ENCODE results near the gene SLC22A16. TPM values are rescaled to one million over a fixed set of nuclear protein-coding genes. Genes with fewer than 3 reads are reported as not detected.
A peak's percentile ranks its signal among the peaks of the same experiment; 100 is the strongest.

The SLC22A16 gene
- total RNA-seq, 1 donor from 2014 or later: not detected

GRCh38 chr6:110430236-110430635, 46.2 kb downstream of the SLC22A16 start:
- TF ChIP-seq POLR2AphosphoS5 (IDR thresholded peaks at IDR 0.05; ENCODE audit: insufficient read depth in 1 of 2, low read depth in 1 of 2) (no peak), POLR2A (IDR thresholded peaks at IDR 0.05) (no peak), CTCF (IDR thresholded peaks at IDR 0.05) (no peak)
- Histone ChIP-seq H3K27ac (no peak overlapping the region), H3K9me3 (no peaks in the 10 kb centered on the region), H3K36me3 (no peaks in the 10 kb centered on the region), H3K4me3 (no peak overlapping the region), H3K4me1 (no peaks in the 10 kb centered on the region), H3K27me3 (no peaks in the 10 kb centered on the region)
- peak in 1 of 2 donors; percentile 71 for DNase-seq (ENCODE audit: extremely low spot score in 2 of 2)
- intact Hi-C loops (cut with DNase I): no loop called here

GRCh38 chr6:110428153-110428552, 48.3 kb downstream of the SLC22A16 start:
- H3K9me3 ChIP-seq: no peaks in the 10 kb centered on the region
- no peak for DNase-seq (ENCODE audit: extremely low spot score in 2 of 2)
- H3K4me1 ChIP-seq: no peaks in the 10 kb centered on the region
- no peaks in the 10 kb centered on the region for H3K36me3 ChIP-seq
- H3K4me3 ChIP-seq: no peak overlapping the region
- no peaks in the 10 kb centered on the region for H3K27me3 ChIP-seq
- no peak overlapping the region for H3K27ac ChIP-seq
- intact Hi-C loops (cut with DNase I): no loop called here
- no peak for TF ChIP-seq POLR2AphosphoS5 (IDR thresholded peaks at IDR 0.05; ENCODE audit: insufficient read depth in 1 of 2, low read depth in 1 of 2)
- TF ChIP-seq CTCF (IDR thresholded peaks at IDR 0.05): no peak
- TF ChIP-seq POLR2A (IDR thresholded peaks at IDR 0.05): no peak

GRCh38 chr6:110425816-110426215, 50.6 kb downstream of the SLC22A16 start:
- TF ChIP-seq POLR2A (IDR thresholded peaks at IDR 0.05) (no peak), CTCF (IDR thresholded peaks at IDR 0.05) (no peak), POLR2AphosphoS5 (IDR thresholded peaks at IDR 0.05; ENCODE audit: insufficient read depth in 1 of 2, low read depth in 1 of 2) (no peak)

GRCh38 chr6:110422444-110422822, 54.0 kb downstream of the SLC22A16 start:
- Histone ChIP-seq H3K4me3 (no peak overlapping the region), H3K36me3 (no peaks in the 10 kb centered on the region), H3K27ac (no peak overlapping the region), H3K4me1 (no peaks in the 10 kb centered on the region), H3K27me3 (no peaks in the 10 kb centered on the region), H3K9me3 (no peaks in the 10 kb centered on the region)
- TF ChIP-seq CTCF (IDR thresholded peaks at IDR 0.05): no peak
- TF ChIP-seq POLR2AphosphoS5 (IDR thresholded peaks at IDR 0.05; ENCODE audit: insufficient read depth in 1 of 2, low read depth in 1 of 2): no peak
- TF ChIP-seq POLR2A (IDR thresholded peaks at IDR 0.05): no peak
- intact Hi-C loops (cut with DNase I): no loop called here
- DNase-seq (ENCODE audit: extremely low spot score in 2 of 2): no peak

More at GRCh38 chr6:110425816-110426215, 50.6 kb downstream of the SLC22A16 start:
- Histone ChIP-seq H3K27me3 (no peaks in the 10 kb centered on the region), H3K4me1 (no peaks in the 10 kb centered on the region), H3K36me3 (no peaks in the 10 kb centered on the region), H3K27ac (no peak overlapping the region), H3K4me3 (no peak overlapping the region), H3K9me3 (no peaks in the 10 kb centered on the region)
- intact Hi-C loops (cut with DNase I): no loop called here
- DNase-seq (ENCODE audit: extremely low spot score in 2 of 2): no peak

- no peaks in the 10 kb centered on the region for H3K27me3 ChIP-seq
- no peaks in the 10 kb centered on the region for H3K4me1 ChIP-seq
- H3K4me3 ChIP-seq: no peak overlapping the region
- no peaks in the 10 kb centered on the region for H3K9me3 ChIP-seq
- intact Hi-C loops (cut with DNase I): no loop called here
- DNase-seq (ENCODE audit: extremely low spot score in 2 of 2): no peak
- H3K36me3 ChIP-seq: no peaks in the 10 kb centered on the region
- H3K27ac ChIP-seq: no peak overlapping the region
- no peak for TF ChIP-seq POLR2AphosphoS5 (IDR thresholded peaks at IDR 0.05; ENCODE audit: insufficient read depth in 1 of 2, low read depth in 1 of 2)
- TF ChIP-seq POLR2A (IDR thresholded peaks at IDR 0.05): no peak
- no peak for TF ChIP-seq CTCF (IDR thresholded peaks at IDR 0.05)
Observed at GRCh38 chr6:110421749-110422443, 54.5 kb downstream of the SLC22A16 start.
